ENCODE measurements around the gene CTH. TPM values are rescaled to one million over a fixed set of nuclear protein-coding genes. Genes with fewer than 3 reads are reported as not detected.
"Not testable (repeated sequence)": the region's sequence is repeated elsewhere in the genome, so short reads cannot be mapped to it uniquely, and the experiment has no call there.

The CTH gene
- total RNA-seq, 5 donors from 2014 or later (not counting 1 experiment from before 2014, with no cell fraction given), result 2.0 to 4.5 (median 3.2) TPM

- CTCF ChIA-PET; POLR2A ChIA-PET; H3K27ac ChIP-seq (ENCODE audit: low read length); H3K4me1 Mint-ChIP-seq; H3K9me3 Mint-ChIP-seq; H3K4me3 ChIP-seq (ENCODE audit: control insufficient read depth in 1 of 2, extremely low read depth in 1 of 2, low read length in 1 of 2); H3K4me3 Mint-ChIP-seq; H3K27ac Mint-ChIP-seq; H3K36me3 ChIP-seq (ENCODE audit: control insufficient read depth in 2 of 2, extremely low read depth in 1 of 2, insufficient read depth in 1 of 2, low read length in 1 of 2); ATAC-seq (replicated peaks in 1 of 4); H3K36me3 Mint-ChIP-seq; DNase-seq; H3K27me3 Mint-ChIP-seq; H3K4me1 ChIP-seq (ENCODE audit: control insufficient read depth in 1 of 2, extremely low read depth in 1 of 2, insufficient read depth in 2 of 2, low read length in 2 of 2); H3K27me3 ChIP-seq (replicated peaks in 1 of 2; ENCODE audit: control insufficient read depth in 2 of 2, extremely low read depth in 1 of 2, insufficient read depth in 2 of 2, low read length in 1 of 2); H3K9me3 ChIP-seq: not testable (repeated sequence)
- 97% methylated on average over 3 of the region's 3 CpGs for WGBS (ENCODE audit: insufficient coverage)
Measured at GRCh38 chr1:70371586-70371985, 39.5 kb upstream of the CTH start.

GRCh38 chr1:70372426-70372825 is 38.6 kb upstream of the CTH start:
- ChIA-PET POLR2A (no interaction called here), CTCF (no interaction called here)
- Mint-ChIP-seq H3K9me3 (no peaks in the 10 kb centered on the region), H3K27ac (no peak overlapping the region), H3K4me1 (no peaks in the 10 kb centered on the region), H3K4me3 (no peak overlapping the region), H3K36me3 (no peaks in the 10 kb centered on the region), H3K27me3 (no peaks in the 10 kb centered on the region)
- DNase-seq (no peak), ATAC-seq (replicated peaks in 1 of 4) (no peak)
- no peaks in the 10 kb centered on the region for H3K27me3 ChIP-seq (replicated peaks in 1 of 2; ENCODE audit: control insufficient read depth in 2 of 2, extremely low read depth in 1 of 2, insufficient read depth in 2 of 2, low read length in 1 of 2)
- H3K4me3 ChIP-seq (ENCODE audit: control insufficient read depth in 1 of 2, extremely low read depth in 1 of 2, low read length in 1 of 2), result no peak overlapping the region
- H3K9me3 ChIP-seq, result no peaks in the 10 kb centered on the region
- WGBS (ENCODE audit: insufficient coverage), result 88% methylated on average over 4 of the region's 4 CpGs
- no peak overlapping the region for H3K27ac ChIP-seq (ENCODE audit: low read length)
- no peaks in the 10 kb centered on the region for H3K36me3 ChIP-seq (ENCODE audit: control insufficient read depth in 2 of 2, extremely low read depth in 1 of 2, insufficient read depth in 1 of 2, low read length in 1 of 2)
- H3K4me1 ChIP-seq (ENCODE audit: control insufficient read depth in 1 of 2, extremely low read depth in 1 of 2, insufficient read depth in 2 of 2, low read length in 2 of 2), result no peaks in the 10 kb centered on the region

- H3K27me3 Mint-ChIP-seq; H3K4me1 Mint-ChIP-seq; H3K36me3 ChIP-seq (ENCODE audit: control insufficient read depth in 2 of 2, extremely low read depth in 1 of 2, insufficient read depth in 1 of 2, low read length in 1 of 2); POLR2A ChIA-PET; H3K36me3 Mint-ChIP-seq; H3K27me3 ChIP-seq (replicated peaks in 1 of 2; ENCODE audit: control insufficient read depth in 2 of 2, extremely low read depth in 1 of 2, insufficient read depth in 2 of 2, low read length in 1 of 2); H3K4me1 ChIP-seq (ENCODE audit: control insufficient read depth in 1 of 2, extremely low read depth in 1 of 2, insufficient read depth in 2 of 2, low read length in 2 of 2); H3K4me3 Mint-ChIP-seq; H3K27ac Mint-ChIP-seq; H3K9me3 ChIP-seq; CTCF ChIA-PET; H3K27ac ChIP-seq (ENCODE audit: low read length); ATAC-seq (replicated peaks in 1 of 4); H3K9me3 Mint-ChIP-seq; H3K4me3 ChIP-seq (ENCODE audit: control insufficient read depth in 1 of 2, extremely low read depth in 1 of 2, low read length in 1 of 2); DNase-seq: not testable (repeated sequence)
- WGBS (ENCODE audit: insufficient coverage), result 92% methylated on average over 1 of the region's 2 CpGs
Measured at GRCh38 chr1:70373580-70373979, 37.5 kb upstream of the CTH start.

GRCh38 chr1:70376196-70376595 is 34.9 kb upstream of the CTH start:
- CTCF ChIA-PET, result interaction anchor here in 1 of 2 donors (0.6 kb wide), 1 partner anchor 61 kb away, joined by 3 read pairs; no protein-coding TSS in a partner anchor
- H3K9me3 Mint-ChIP-seq, result no peaks in the 10 kb centered on the region

GRCh38 chr1:70382682-70383081 is 28.4 kb upstream of the CTH start:
- Histone ChIP-seq H3K27me3 (replicated peaks in 1 of 2; ENCODE audit: control insufficient read depth in 2 of 2, extremely low read depth in 1 of 2, insufficient read depth in 2 of 2, low read length in 1 of 2) (peaks cover 0 to 4% of the 10 kb centered on the region in 2 experiments), H3K4me1 (ENCODE audit: control insufficient read depth in 1 of 2, extremely low read depth in 1 of 2, insufficient read depth in 2 of 2, low read length in 2 of 2) (no peaks in the 10 kb centered on the region), H3K36me3 (ENCODE audit: control insufficient read depth in 2 of 2, extremely low read depth in 1 of 2, insufficient read depth in 1 of 2, low read length in 1 of 2) (no peaks in the 10 kb centered on the region), H3K9me3 (no peaks in the 10 kb centered on the region), H3K27ac (ENCODE audit: low read length) (no peak overlapping the region), H3K4me3 (ENCODE audit: control insufficient read depth in 1 of 2, extremely low read depth in 1 of 2, low read length in 1 of 2) (no peak overlapping the region)
- DNase-seq, result no peak
- peaks cover 0 to 2% of the 10 kb centered on the region in 2 donors for H3K27me3 Mint-ChIP-seq
- no peak overlapping the region for H3K4me3 Mint-ChIP-seq
- no peaks in the 10 kb centered on the region for H3K9me3 Mint-ChIP-seq
- ChIA-PET POLR2A (no interaction called here), CTCF (no interaction called here)
- H3K36me3 Mint-ChIP-seq, result no peaks in the 10 kb centered on the region
- H3K27ac Mint-ChIP-seq, result no peak overlapping the region
- H3K4me1 Mint-ChIP-seq, result no peaks in the 10 kb centered on the region
- no peak for ATAC-seq (replicated peaks in 1 of 4)

More at GRCh38 chr1:70376196-70376595, 34.9 kb upstream of the CTH start:
- no peaks in the 10 kb centered on the region for H3K36me3 ChIP-seq (ENCODE audit: control insufficient read depth in 2 of 2, extremely low read depth in 1 of 2, insufficient read depth in 1 of 2, low read length in 1 of 2)
- WGBS (ENCODE audit: insufficient coverage), result no CpG with 5 or more reads among the region's 6 CpGs
- no peaks in the 10 kb centered on the region for H3K27me3 ChIP-seq (replicated peaks in 1 of 2; ENCODE audit: control insufficient read depth in 2 of 2, extremely low read depth in 1 of 2, insufficient read depth in 2 of 2, low read length in 1 of 2)
- no peak overlapping the region for H3K27ac ChIP-seq (ENCODE audit: low read length)
- Mint-ChIP-seq H3K27me3 (no peaks in the 10 kb centered on the region), H3K27ac (no peak overlapping the region), H3K4me3 (no peak overlapping the region), H3K4me1 (no peaks in the 10 kb centered on the region), H3K36me3 (no peaks in the 10 kb centered on the region)
- POLR2A ChIA-PET, result no interaction called here
- ATAC-seq (replicated peaks in 1 of 4) (no peak), DNase-seq (no peak)
- no peak overlapping the region for H3K4me3 ChIP-seq (ENCODE audit: control insufficient read depth in 1 of 2, extremely low read depth in 1 of 2, low read length in 1 of 2)
- H3K9me3 ChIP-seq, result no peaks in the 10 kb centered on the region
- no peaks in the 10 kb centered on the region for H3K4me1 ChIP-seq (ENCODE audit: control insufficient read depth in 1 of 2, extremely low read depth in 1 of 2, insufficient read depth in 2 of 2, low read length in 2 of 2)

- POLR2A ChIA-PET, result interaction anchor here in 1 of 2 donors (0.5 kb wide), 1 partner anchor 49 kb away, joined by 12 read pairs; no protein-coding TSS in a partner anchor
Measured at GRCh38 chr1:70383483-70383882, 27.6 kb upstream of the CTH start.

GRCh38 chr1:70384542-70384941 is 26.5 kb upstream of the CTH start:
- no peaks in the 10 kb centered on the region for H3K36me3 ChIP-seq (ENCODE audit: control insufficient read depth in 2 of 2, extremely low read depth in 1 of 2, insufficient read depth in 1 of 2, low read length in 1 of 2)
- ChIA-PET POLR2A (no interaction called here), CTCF (no interaction called here)
- H3K27me3 ChIP-seq (replicated peaks in 1 of 2; ENCODE audit: control insufficient read depth in 2 of 2, extremely low read depth in 1 of 2, insufficient read depth in 2 of 2, low read length in 1 of 2), result peaks cover 0 to 4% of the 10 kb centered on the region in 2 experiments
- DNase-seq, result no peak
- Mint-ChIP-seq H3K27ac (no peak overlapping the region), H3K36me3 (no peaks in the 10 kb centered on the region), H3K4me3 (no peak overlapping the region), H3K9me3 (no peaks in the 10 kb centered on the region), H3K27me3 (peaks cover 6% of the 10 kb centered on the region in 2 donors), H3K4me1 (no peaks in the 10 kb centered on the region)
- H3K27ac ChIP-seq (ENCODE audit: low read length), result no peak overlapping the region
- H3K4me1 ChIP-seq (ENCODE audit: control insufficient read depth in 1 of 2, extremely low read depth in 1 of 2, insufficient read depth in 2 of 2, low read length in 2 of 2), result no peaks in the 10 kb centered on the region
- H3K4me3 ChIP-seq (ENCODE audit: control insufficient read depth in 1 of 2, extremely low read depth in 1 of 2, low read length in 1 of 2), result no peak overlapping the region
- no peak for ATAC-seq (replicated peaks in 1 of 4)
- H3K9me3 ChIP-seq, result no peaks in the 10 kb centered on the region
- no CpG with 5 or more reads among the region's 2 CpGs for WGBS (ENCODE audit: insufficient coverage)

More at GRCh38 chr1:70383483-70383882, 27.6 kb upstream of the CTH start:
- no peak overlapping the region for H3K27ac Mint-ChIP-seq
- Histone ChIP-seq H3K9me3 (no peaks in the 10 kb centered on the region), H3K36me3 (ENCODE audit: control insufficient read depth in 2 of 2, extremely low read depth in 1 of 2, insufficient read depth in 1 of 2, low read length in 1 of 2) (no peaks in the 10 kb centered on the region), H3K4me3 (ENCODE audit: control insufficient read depth in 1 of 2, extremely low read depth in 1 of 2, low read length in 1 of 2) (no peak overlapping the region), H3K4me1 (ENCODE audit: control insufficient read depth in 1 of 2, extremely low read depth in 1 of 2, insufficient read depth in 2 of 2, low read length in 2 of 2) (no peaks in the 10 kb centered on the region), H3K27ac (ENCODE audit: low read length) (no peak overlapping the region), H3K27me3 (replicated peaks in 1 of 2; ENCODE audit: control insufficient read depth in 2 of 2, extremely low read depth in 1 of 2, insufficient read depth in 2 of 2, low read length in 1 of 2) (peaks cover 0 to 4% of the 10 kb centered on the region in 2 experiments)
- CTCF ChIA-PET, result interaction anchor here in 1 of 2 donors (0.5 kb wide), 1 partner anchor 9 kb away, joined by 3 read pairs; no protein-coding TSS in a partner anchor
- DNase-seq, result no peak
- peaks cover 0 to 2% of the 10 kb centered on the region in 2 donors for H3K27me3 Mint-ChIP-seq
- ATAC-seq (replicated peaks in 1 of 4), result no peak
- H3K36me3 Mint-ChIP-seq, result no peaks in the 10 kb centered on the region
- no CpG with 5 or more reads among the region's 3 CpGs for WGBS (ENCODE audit: insufficient coverage)
- H3K9me3 Mint-ChIP-seq, result no peaks in the 10 kb centered on the region
- H3K4me1 Mint-ChIP-seq, result no peaks in the 10 kb centered on the region
- no peak overlapping the region for H3K4me3 Mint-ChIP-seq

All from T-cell (primary cell).